Mucosa of descending colon (tissue), 3 donors: ENCODE measurements around the gene PGS1. TPM values are rescaled to one million over a fixed set of nuclear protein-coding genes. Genes with fewer than 3 reads are reported as not detected.

Experiments used
- ATAC-seq: fragments of 200-7000 bp; cut with Tn5 transposase; one replicate; pipeline ENCODE4 v1.9.1; 2020; ENCODE audit warnings: mild to moderate bottlenecking, moderate library complexity
- DNase-seq, 3 donors: peaks; one replicate each; pipeline ENCODE4 v3.0.0-alpha.2; 2020
- H3K36me3 ChIP-seq: fragments of 200-600 bp; one replicate; pipeline ENCODE4 v1.8.0; 2021; ENCODE audit warnings: low read depth, mild to moderate bottlenecking
- H3K4me1 ChIP-seq: fragments of 200-600 bp; one replicate; pipeline ENCODE4 v1.8.0; 2021; ENCODE audit warnings: low read depth, mild to moderate bottlenecking
- H3K4me3 ChIP-seq: fragments of 200-600 bp; one replicate; pipeline ENCODE4 v1.8.0; 2021; ENCODE audit warnings: mild to moderate bottlenecking
- H3K9me3 ChIP-seq: fragments of 200-600 bp; one replicate; pipeline ENCODE4 v1.8.0; 2021; ENCODE audit warnings: mild to moderate bottlenecking
- intact Hi-C, 2 donors: fragments of 100-400 bp; cut with DNase I in 1 of 2; cut with micrococcal nuclease in 1 of 2; formaldehyde crosslinking; loops; one replicate each; pipeline versions ENCODE4 v1.11.0 to v1.11.1; 2022; cut with DNase I, micrococcal nuclease
- total RNA-seq, 3 donors: library from RNA; stranded (reverse); fragmentation: NEBNext Ultra II Directional in 2 of 3; extraction: Animal tissue kit (Norgen Biotek cat#: 25700) in 2 of 3; gene quantifications; one replicate each; pipeline versions ENCODE4 v1.2.1 to v1.2.4, GENCODE V29; 2021 to 2023
- TF ChIP-seq, protein P1 (sequence below): fragments of 200-600 bp; IDR thresholded peaks from one replicate; pipeline ENCODE4 v1.8.0; 2022; ENCODE audit warnings: antibody characterized with exemption, mild to moderate bottlenecking
- donor health status: DM: no; HTN: no; CAD: no; lungs with moderate emphysema.
- donor health status: DM: no; HTN: no; CAD: no.
- donor health status: DM: no; HTN: yes; CAD: no.

Gene PGS1
- total RNA-seq, 3 donors from 2014 or later, result 36.2 to 54.3 (median 48.8) TPM

- no peak for ATAC-seq
- DNase-seq, result no peak
- Histone ChIP-seq H3K4me1 (peaks cover 18% of the 10 kb centered on the region), H3K9me3 (no peaks in the 10 kb centered on the region), H3K36me3 (peaks cover 18% of the 10 kb centered on the region), H3K4me3 (no peak overlapping the region)
- intact Hi-C loops, result no loop called here
- TF ChIP-seq, protein P1, sequence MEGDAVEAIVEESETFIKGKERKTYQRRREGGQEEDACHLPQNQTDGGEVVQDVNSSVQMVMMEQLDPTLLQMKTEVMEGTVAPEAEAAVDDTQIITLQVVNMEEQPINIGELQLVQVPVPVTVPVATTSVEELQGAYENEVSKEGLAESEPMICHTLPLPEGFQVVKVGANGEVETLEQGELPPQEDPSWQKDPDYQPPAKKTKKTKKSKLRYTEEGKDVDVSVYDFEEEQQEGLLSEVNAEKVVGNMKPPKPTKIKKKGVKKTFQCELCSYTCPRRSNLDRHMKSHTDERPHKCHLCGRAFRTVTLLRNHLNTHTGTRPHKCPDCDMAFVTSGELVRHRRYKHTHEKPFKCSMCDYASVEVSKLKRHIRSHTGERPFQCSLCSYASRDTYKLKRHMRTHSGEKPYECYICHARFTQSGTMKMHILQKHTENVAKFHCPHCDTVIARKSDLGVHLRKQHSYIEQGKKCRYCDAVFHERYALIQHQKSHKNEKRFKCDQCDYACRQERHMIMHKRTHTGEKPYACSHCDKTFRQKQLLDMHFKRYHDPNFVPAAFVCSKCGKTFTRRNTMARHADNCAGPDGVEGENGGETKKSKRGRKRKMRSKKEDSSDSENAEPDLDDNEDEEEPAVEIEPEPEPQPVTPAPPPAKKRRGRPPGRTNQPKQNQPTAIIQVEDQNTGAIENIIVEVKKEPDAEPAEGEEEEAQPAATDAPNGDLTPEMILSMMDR, result no peak
Measured at GRCh38 chr17:78403822-78404221, 25.4 kb downstream of the PGS1 start.

DNA sequence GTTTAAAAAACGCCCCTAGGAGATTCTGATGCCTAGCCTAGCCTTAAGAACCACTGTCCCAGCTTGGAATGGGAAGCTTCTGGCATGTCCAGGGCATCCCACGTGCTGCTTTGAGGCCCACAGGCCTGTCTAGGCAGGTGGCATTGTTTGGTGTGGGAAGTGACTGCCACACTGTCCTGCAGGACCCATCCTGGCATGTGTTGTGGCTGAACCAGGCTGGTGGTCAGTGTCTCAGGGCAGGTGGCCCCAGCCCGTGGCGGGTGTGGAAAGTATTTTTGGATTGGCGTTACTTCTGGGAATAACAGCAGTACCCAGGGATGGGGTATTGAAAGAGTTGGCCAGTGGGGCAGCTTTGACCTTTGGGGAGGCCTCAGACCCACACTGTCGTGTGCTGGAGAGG is 27.9 kb downstream of the PGS1 start:
- Histone ChIP-seq H3K9me3 (no peaks in the 10 kb centered on the region), H3K4me3 (no peak overlapping the region), H3K4me1 (peaks cover 44% of the 10 kb centered on the region), H3K36me3 (peaks cover 9% of the 10 kb centered on the region)
- DNase-seq (no peak), ATAC-seq (no peak)
- TF ChIP-seq, protein P1, result no peak
- intact Hi-C loops, result no loop called here

DNA sequence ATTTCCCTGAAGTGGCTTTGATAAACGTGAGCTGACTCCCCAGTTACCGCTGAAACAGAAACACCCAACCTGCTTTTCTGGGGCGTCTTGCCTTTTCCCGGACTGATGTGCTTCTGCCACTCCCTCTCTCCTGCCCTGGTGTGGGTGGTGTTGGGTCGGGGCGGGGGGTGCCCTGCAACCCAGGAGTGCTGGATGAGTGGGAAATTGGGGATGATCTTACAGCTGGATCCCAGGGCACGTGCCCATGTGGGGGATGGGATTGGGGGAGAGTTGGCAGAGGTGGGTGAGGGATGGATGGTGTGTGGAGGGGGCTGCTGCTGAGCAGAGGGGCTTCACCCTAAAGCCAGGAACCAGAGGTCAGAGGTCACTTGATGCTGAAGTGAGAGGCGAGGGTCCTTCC is 28.5 kb downstream of the PGS1 start:
- intact Hi-C loops, result no loop called here
- Histone ChIP-seq H3K9me3 (no peaks in the 10 kb centered on the region), H3K4me1 (peaks cover 49% of the 10 kb centered on the region), H3K4me3 (no peak overlapping the region), H3K36me3 (peaks cover 5% of the 10 kb centered on the region)
- ATAC-seq (no peak), DNase-seq (no peak)
- TF ChIP-seq, protein P1, result no peak

- no peak for DNase-seq
- H3K4me1 ChIP-seq, result peaks cover 55% of the 10 kb centered on the region
- H3K9me3 ChIP-seq, result no peaks in the 10 kb centered on the region
Measured at GRCh38 chr17:78407387-78408000, 29.0 kb downstream of the PGS1 start.

GRCh38 chr17:78408476-78409050 is 30.1 kb downstream of the PGS1 start:
- TF ChIP-seq, protein P1, result no peak
- peak; percentile 74 for ATAC-seq
- peak; percentile 78 to 87 (median 83) for DNase-seq
- peaks cover 62% of the 10 kb centered on the region for H3K4me1 ChIP-seq
- no peak overlapping the region for H3K4me3 ChIP-seq
- H3K36me3 ChIP-seq, result peaks cover 5% of the 10 kb centered on the region
- H3K9me3 ChIP-seq, result no peaks in the 10 kb centered on the region
- intact Hi-C loops, result no loop called here

More at GRCh38 chr17:78407387-78408000, 29.0 kb downstream of the PGS1 start:
- intact Hi-C loops, result no loop called here
- H3K4me3 ChIP-seq, result no peak overlapping the region
- TF ChIP-seq, protein P1, result no peak
- H3K36me3 ChIP-seq, result peaks cover 5% of the 10 kb centered on the region
- no peak for ATAC-seq
